Adrenal gland (tissue), 5 donors: Measurements from ENCODE around the gene SLC20A1.

Experiments
- POLR2A ChIP-seq, 2 donors: fragments of 450-650 bp; IDR thresholded peaks; one replicate each; pipeline ENCODE4 v1.6.1; 2017; ENCODE audit warnings: antibody characterized with exemption in 2 of 2, mild to moderate bottlenecking in 2 of 2, moderate library complexity in 1 of 2
- TF ChIP-seq, protein P1 (sequence below), 6 experiments: fragments of 450-650 bp in 4 of 6; fragments of 200-600 bp in 2 of 6; sonication (generic) in 1 of 6; IDR thresholded peaks; 1 replicate in 5 of 6; 2 replicates in 1 of 6; pipeline versions ENCODE4 v1.5.1 to v1.8.0; 2016 to 2021; ENCODE audit warnings: antibody characterized with exemption in 6 of 6, mild to moderate bottlenecking in 2 of 6, moderate library complexity in 1 of 6
- donor health status: DM: no; HTN: no; CAD: no.

DNA sequence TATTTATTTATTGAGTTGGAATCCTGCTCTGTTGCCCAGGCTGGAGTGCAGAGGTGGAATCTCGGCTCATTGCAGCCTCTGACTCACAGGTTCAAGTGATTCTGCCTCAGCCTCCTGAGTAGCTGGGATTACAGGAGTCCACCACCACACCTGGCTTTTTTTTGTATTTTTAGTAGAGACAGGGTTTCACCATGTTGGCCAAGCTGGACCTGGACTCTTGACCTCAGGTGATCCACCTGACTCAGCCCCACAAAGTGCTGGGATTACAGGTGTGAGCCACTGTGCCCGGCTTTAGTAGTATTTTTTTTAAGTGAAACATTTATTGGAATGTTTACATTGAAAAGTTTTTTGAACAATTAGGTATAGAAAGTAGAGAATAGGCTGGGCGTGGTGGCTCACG is 23.9 kb downstream of the SLC20A1 start:
- TF ChIP-seq, protein P1, sequence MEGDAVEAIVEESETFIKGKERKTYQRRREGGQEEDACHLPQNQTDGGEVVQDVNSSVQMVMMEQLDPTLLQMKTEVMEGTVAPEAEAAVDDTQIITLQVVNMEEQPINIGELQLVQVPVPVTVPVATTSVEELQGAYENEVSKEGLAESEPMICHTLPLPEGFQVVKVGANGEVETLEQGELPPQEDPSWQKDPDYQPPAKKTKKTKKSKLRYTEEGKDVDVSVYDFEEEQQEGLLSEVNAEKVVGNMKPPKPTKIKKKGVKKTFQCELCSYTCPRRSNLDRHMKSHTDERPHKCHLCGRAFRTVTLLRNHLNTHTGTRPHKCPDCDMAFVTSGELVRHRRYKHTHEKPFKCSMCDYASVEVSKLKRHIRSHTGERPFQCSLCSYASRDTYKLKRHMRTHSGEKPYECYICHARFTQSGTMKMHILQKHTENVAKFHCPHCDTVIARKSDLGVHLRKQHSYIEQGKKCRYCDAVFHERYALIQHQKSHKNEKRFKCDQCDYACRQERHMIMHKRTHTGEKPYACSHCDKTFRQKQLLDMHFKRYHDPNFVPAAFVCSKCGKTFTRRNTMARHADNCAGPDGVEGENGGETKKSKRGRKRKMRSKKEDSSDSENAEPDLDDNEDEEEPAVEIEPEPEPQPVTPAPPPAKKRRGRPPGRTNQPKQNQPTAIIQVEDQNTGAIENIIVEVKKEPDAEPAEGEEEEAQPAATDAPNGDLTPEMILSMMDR (IDR thresholded peaks at IDR 0.05), result no peak
- no peak for TF ChIP-seq POLR2A (IDR thresholded peaks at IDR 0.05)
